ENCODE measurements around the gene CRYBG3.
"Not testable (repeated sequence)": the region's sequence is repeated elsewhere in the genome, so short reads cannot be mapped to it uniquely, and the experiment has no call there.

Gene CRYBG3

DNA sequence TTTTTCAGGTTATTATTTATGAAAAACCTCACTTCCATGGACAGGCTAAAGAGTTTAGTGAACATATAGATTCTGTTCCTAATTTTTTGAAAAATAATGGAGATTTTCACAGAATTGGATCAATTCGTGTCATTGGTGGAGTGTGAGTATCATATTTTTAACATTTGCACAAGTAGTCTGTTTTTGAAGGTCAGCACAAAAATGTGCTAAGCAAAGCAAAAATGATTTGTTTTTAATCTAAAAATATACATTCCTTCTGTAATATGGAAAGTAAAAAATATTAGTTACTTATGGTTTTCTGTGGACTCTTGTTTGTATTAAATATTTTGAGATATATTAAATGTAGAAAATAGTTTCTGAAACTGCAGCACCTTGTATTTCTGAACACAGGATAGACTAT is 71.0 kb downstream of the CRYBG3 start:
- no peak for DNase-seq
- Histone ChIP-seq H3K4me3 (ENCODE audit: low read depth, low read length) (no peak overlapping the region), H3K36me3 (peaks cover 13% of the 10 kb centered on the region), H3K9me3 (no peaks in the 10 kb centered on the region), H3K4me1 (no peaks in the 10 kb centered on the region), H3K27me3 (no peaks in the 10 kb centered on the region)
- TF ChIP-seq, protein P1, sequence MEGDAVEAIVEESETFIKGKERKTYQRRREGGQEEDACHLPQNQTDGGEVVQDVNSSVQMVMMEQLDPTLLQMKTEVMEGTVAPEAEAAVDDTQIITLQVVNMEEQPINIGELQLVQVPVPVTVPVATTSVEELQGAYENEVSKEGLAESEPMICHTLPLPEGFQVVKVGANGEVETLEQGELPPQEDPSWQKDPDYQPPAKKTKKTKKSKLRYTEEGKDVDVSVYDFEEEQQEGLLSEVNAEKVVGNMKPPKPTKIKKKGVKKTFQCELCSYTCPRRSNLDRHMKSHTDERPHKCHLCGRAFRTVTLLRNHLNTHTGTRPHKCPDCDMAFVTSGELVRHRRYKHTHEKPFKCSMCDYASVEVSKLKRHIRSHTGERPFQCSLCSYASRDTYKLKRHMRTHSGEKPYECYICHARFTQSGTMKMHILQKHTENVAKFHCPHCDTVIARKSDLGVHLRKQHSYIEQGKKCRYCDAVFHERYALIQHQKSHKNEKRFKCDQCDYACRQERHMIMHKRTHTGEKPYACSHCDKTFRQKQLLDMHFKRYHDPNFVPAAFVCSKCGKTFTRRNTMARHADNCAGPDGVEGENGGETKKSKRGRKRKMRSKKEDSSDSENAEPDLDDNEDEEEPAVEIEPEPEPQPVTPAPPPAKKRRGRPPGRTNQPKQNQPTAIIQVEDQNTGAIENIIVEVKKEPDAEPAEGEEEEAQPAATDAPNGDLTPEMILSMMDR (IDR thresholded peaks at IDR 0.05; ENCODE audit: low read depth, low read length), result no peak

DNA sequence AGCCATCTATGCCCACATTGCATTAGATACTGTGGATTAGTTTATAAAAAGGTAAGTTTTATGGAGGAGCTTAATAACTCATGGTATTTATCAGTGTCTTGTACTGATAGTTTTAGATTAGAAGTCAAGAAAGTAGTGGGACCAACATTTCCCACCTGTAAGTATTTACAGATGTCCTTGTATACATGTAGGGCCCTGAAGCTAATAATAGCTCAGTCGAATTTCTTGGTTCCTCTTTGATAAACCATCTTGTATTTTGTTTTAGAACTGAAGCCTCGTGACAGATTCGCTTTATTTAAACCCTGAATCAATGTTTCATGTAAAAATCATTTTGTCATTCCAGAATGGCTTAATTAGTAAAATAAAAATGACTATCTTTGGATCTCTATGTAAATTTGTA is 73.4 kb downstream of the CRYBG3 start:
- no peak for DNase-seq
- H3K27me3 ChIP-seq, result no peaks in the 10 kb centered on the region
- no peaks in the 10 kb centered on the region for H3K9me3 ChIP-seq
- H3K4me1 ChIP-seq, result peaks cover 3% of the 10 kb centered on the region; the same call in 1 of the 2 replicates
- H3K36me3 ChIP-seq, result peaks cover 9% of the 10 kb centered on the region
- TF ChIP-seq, protein P1 (IDR thresholded peaks at IDR 0.05; ENCODE audit: low read depth, low read length), result no peak
- H3K4me3 ChIP-seq (ENCODE audit: low read depth, low read length), result no peak overlapping the region

- Histone ChIP-seq H3K4me3 (ENCODE audit: low read depth, low read length) (no peak overlapping the region), H3K9me3 (no peaks in the 10 kb centered on the region), H3K4me1 (peaks cover 3% of the 10 kb centered on the region; the same call in 1 of the 2 replicates), H3K27me3 (no peaks in the 10 kb centered on the region), H3K36me3 (peaks cover 9% of the 10 kb centered on the region)
- TF ChIP-seq, protein P1 (IDR thresholded peaks at IDR 0.05; ENCODE audit: low read depth, low read length), result no peak
- DNase-seq, result no peak
These were observed 74.3 kb downstream of the CRYBG3 start for GRCh38 chr3:97896129-97896528.

DNA sequence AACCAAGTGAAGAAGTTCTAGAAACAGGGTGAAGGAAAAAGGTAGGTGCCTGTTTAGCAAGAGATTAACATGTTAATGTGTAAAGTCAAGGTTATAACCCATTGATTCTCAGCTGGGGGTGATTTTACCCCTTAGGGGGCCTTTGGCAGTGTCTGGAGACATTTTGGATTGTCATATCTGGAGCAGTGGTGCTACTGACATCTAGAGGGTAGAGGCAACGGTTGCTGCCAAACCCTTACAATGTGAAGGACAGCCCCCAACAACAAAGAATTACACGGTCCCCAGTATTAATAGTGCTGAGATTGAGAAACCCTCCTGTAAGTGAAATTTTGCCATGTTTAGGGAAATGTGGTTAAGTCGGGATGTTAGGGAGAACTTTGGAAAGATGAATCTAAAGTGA is 74.7 kb downstream of the CRYBG3 start:
- DNase-seq, result no peak
- no peaks in the 10 kb centered on the region for H3K27me3 ChIP-seq
- H3K4me3 ChIP-seq (ENCODE audit: low read depth, low read length), result no peak overlapping the region
- H3K36me3 ChIP-seq, result peaks cover 9% of the 10 kb centered on the region
- H3K4me1 ChIP-seq, result peaks cover 3% of the 10 kb centered on the region; the same call in 1 of the 2 replicates
- TF ChIP-seq, protein P1 (IDR thresholded peaks at IDR 0.05; ENCODE audit: low read depth, low read length), result peak; percentile 36
- H3K9me3 ChIP-seq, result no peaks in the 10 kb centered on the region

GRCh38 chr3:97899331-97899730 is 77.5 kb downstream of the CRYBG3 start:
- Histone ChIP-seq H3K4me1 (peaks cover 3% of the 10 kb centered on the region; the same call in 1 of the 2 replicates), H3K36me3 (peaks cover 9% of the 10 kb centered on the region), H3K4me3 (ENCODE audit: low read depth, low read length) (no peak overlapping the region), H3K9me3 (no peaks in the 10 kb centered on the region), H3K27me3 (no peaks in the 10 kb centered on the region)
- TF ChIP-seq, protein P1 (IDR thresholded peaks at IDR 0.05; ENCODE audit: low read depth, low read length), result no peak
- DNase-seq, result no peak

GRCh38 chr3:97901313-97902248 is 79.8 kb downstream of the CRYBG3 start:
- H3K4me3 ChIP-seq (ENCODE audit: low read depth, low read length), result no peak overlapping the region
- no peaks in the 10 kb centered on the region for H3K9me3 ChIP-seq
- H3K36me3 ChIP-seq, result peaks cover 5% of the 10 kb centered on the region
- no peak for DNase-seq
- H3K27me3 ChIP-seq, result no peaks in the 10 kb centered on the region
- peaks cover 3% of the 10 kb centered on the region; the same call in 1 of the 2 replicates for H3K4me1 ChIP-seq
- TF ChIP-seq, protein P1 (IDR thresholded peaks at IDR 0.05; ENCODE audit: low read depth, low read length), result no peak

DNA sequence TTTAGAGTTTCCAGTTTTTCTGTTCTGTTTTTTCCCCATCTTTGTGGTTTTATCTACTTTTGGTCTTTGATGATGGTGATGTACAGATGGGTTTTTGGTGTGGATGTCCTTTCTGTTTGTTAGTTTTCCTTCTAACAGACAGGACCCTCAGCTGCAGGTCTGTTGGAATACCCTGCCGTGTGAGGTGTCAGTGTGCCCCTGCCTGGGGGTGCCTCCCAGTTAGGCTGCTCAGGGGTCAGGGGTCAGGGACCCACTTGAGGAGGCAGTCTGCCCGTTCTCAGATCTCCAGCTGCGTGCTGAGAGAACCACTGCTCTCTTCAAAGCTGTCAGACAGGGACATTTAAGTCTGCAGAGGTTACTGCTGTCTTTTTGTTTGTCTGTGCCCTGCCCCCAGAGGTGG is 88.0 kb downstream of the CRYBG3 start:
- not testable (repeated sequence) for H3K4me3 ChIP-seq (ENCODE audit: low read depth, low read length); H3K9me3 ChIP-seq; DNase-seq; H3K36me3 ChIP-seq; H3K27me3 ChIP-seq
- peaks cover 13% of the 10 kb centered on the region for H3K4me1 ChIP-seq

- H3K9me3 ChIP-seq; H3K36me3 ChIP-seq; DNase-seq; H3K27me3 ChIP-seq; H3K4me3 ChIP-seq (ENCODE audit: low read depth, low read length): not testable (repeated sequence)
- peaks cover 13% of the 10 kb centered on the region for H3K4me1 ChIP-seq
These were observed 88.5 kb downstream of the CRYBG3 start for GRCh38 chr3:97910236-97910831.

All from BE2C (cell line).